NCI-H1694 (cell line): ENCODE measurements around the gene PACSIN1.

ENCODE experiments used
- DNase-seq: peaks from one replicate; lab custom pipeline; 2025; lab: John Stamatoyannopoulos, UW

PACSIN1 gene

DNA sequence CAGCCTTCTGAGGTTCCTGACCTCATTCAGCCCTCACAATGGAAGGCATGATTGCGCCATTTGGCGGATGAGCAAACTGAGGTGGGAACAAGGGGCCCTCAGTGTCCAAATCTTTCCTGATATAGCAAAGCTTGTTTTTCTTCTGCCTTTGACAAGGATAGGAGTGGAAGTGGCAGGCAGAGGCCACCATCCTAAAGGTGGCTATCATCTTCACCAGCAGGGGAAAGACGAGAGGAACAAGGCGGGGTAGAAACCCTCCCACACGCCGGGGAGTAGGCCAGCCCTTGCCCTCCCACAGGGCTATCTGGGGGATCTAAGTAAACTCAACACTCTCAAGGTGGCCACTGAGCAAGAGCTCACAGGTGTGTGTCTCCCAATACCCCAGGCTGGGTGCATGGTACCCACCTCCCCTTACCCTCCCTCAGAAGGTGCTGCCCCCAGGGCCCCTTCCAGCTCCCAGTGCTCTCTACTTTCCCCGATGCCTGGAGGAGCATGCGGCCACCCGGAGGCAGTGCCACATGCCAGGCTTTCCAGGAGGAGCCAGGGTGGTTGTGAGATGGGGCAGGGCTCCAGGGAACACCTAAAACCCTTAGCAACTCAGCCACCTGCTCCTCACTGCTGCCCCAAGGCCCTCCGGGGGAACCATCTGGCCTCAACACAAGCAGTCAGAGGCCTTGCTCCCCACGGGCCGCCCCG is 79.0 kb downstream of the PACSIN1 start:
- peak; percentile 50 for DNase-seq

DNA sequence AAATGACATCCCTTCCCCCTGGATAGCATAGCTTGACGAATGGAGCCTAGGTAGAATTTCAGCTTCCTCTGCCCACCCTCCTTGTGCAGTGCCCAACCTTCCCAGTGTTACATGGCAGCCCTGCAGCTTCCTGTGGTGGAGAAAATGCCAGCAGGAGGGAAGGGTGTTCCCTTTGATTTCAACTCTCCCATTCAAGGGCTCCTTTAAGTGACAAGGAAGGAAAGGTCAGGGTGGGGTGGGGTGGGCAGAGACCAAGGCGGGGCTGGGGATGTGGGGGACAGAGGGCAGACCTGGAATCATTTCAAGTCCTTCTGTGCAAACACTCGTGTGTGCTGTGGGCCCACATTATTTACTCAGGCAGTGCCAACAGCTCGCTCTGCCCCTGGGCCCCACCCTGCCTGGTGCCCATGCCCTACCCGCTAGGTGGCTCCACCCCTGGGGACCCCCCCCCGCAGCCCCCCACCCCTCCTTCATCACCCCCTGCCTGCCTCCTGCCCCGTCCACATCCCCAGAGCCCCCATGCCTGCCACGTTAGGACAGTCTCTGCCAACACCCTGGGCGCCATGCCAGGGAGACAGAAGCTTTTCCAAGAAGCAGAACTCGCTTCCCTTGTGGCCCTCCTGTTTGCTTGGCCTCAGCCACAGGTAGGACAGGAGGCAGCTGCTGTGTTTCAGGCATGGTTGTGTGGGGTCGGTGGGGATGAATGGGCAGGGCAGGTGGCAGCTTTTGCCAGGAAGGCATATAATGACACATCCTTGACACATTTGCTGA is 80.9 kb downstream of the PACSIN1 start:
- peak; percentile 58 for DNase-seq

DNA sequence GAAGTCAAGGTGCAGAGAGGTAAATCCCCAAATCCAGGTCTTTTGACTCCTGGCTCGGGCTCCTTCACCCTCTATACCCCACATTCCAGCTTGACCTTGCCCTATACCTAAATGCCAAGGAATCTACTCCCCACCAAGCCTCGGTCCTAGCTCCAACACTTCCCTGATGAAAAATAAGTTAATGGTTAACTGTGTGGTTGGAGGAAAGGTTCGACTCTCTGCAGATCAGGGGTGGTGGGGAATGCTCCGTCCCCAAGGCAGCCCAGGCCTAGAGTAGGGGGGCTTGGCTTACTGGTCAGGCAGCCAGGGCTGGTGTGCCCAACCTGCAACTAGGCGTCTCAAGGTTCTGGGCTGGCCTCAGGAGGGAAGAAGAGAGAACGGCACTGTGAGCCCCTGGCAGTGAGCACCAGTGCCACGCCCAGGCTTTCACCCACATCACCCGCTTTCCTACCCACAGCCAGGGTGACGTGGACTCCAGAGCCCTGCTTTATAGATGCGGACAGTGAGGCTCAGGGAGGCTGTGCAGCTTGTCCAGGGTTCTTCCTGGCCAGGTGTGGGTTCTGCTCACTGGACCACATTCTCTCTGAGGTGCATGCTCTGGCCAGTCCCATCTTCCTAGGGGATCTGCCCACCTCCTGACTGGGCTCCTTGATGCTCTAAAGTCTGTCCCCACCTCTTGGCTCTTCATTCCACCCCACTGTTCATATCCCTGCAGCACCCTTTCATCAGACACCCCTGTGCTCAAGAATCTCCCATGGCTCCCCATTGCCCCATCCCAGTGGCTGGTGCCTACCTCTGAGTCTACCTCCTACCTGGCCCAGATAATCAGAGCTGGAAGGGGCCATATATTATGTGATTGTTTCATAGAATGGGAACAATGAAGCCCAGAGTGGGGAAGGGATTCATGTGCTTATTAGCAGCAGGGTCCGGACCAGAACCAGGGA is 82.1 kb downstream of the PACSIN1 start:
- DNase-seq = no peak

DNA sequence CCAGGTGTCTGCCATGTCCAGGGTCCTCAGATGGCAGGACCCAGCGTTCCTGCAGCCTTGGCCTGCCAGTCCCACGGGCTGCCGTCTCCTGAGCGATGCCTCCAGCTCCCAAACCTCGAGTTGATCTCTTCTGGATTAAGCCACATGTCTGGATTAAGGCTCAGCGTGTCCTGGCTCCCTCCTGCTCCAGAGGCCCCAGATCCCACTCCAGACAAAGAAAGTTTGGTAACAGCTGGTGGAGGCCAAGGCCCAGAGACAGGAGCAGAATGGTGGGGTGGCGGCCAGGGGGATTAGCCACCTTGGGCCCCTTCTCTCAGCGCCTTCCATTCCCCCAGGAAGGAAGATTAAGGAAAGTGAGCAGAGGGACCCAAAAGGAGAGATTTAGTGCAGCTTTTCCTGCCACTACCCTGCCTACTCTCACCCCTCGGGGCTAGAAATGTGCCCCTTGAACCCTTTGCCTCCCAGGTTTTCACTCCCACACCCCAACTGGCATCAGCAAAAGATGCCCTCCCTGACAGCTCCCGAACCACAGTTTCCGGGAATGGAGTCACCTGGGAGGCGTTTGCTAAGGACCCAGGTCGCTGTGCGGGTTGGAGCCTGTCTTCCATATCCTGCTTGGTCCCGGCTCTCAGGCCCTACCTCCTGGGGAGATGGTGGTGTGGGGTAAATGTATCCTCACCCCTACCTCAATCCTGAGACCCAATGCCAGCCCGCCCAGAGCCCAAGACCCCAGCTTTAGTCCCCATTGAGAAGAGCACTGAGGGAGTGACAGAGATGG is 83.3 kb downstream of the PACSIN1 start:
- no peak for DNase-seq

DNA sequence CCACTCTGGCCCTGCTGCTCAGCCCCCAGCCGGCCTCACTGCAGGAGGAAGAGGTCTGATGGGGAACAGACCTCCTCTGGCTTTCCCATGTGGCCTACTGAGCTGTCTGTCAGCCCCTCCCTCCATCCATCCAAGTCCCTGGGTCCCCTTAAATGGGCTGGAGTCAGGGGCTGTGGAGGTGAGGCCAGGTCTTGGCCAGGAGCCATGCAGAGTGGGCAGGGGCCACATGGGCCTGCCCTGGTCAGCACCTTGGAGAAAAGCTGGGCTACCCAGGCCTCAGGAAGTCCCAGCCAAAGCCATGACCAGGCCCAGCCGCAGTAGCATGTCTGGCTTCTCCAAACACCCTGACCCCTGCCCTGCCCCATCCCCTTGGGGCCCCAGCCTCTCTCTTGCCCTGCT is 83.9 kb downstream of the PACSIN1 start:
- DNase-seq = no peak

DNA sequence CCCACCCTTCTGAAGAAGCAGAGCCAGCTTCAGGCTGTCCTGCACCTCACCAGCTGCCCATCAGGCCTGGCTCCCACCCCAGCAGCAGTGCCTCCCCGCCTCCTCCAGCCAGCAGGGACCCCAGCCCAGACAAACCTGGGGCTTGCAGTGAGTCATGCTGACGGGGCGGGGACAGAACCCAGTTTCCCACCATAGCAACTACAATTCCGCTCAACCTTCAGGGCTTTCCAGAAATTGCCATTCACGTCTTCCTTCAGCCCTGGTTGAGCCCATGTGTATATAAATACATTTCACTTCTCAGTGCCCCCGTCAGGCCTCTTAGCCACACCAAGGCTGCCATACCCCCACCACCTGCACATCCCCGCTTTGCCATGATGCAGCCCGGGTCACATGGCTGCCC is 85.8 kb downstream of the PACSIN1 start:
- DNase-seq = no peak

DNA sequence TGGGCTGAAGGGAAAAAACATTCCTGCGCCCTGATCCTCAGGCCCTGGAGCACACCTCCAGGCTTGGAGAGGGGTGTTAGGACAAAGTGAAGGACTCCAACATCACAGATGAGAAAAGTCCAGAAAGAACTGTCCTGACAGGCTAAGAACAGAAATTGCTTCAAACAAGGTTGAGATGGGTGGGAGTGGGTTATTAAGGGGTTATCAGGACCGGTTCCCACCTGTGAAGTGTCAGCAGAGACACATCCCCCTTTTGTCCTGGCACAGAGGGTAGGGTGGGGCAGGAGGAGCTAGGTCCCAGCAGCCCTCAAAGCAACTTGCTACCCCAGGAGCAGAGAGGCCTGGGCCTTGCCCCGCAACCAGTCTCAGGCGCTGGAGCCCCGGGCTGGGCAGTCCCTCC is 86.7 kb downstream of the PACSIN1 start:
- DNase-seq = no peak

DNA sequence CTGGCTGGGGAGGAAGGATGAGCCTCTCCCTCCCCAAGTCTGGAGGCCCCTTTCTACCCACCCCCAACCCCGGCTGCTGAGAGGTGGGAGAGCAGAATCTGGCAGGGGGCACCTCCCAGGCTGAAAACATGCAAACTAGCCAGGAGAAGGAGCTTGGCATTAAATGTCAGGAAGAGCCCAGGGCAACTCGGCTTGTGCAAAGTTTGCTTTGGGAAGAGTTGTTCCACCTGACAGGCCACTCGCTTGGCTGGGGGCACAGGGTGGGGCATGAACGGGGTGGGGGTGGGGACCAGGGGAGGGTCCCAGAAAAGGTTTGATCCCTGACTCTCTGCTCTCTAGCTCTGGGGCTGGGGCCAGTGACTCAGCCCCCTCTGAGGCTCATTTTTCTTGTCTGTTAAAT is 87.3 kb downstream of the PACSIN1 start:
- no peak for DNase-seq

DNA sequence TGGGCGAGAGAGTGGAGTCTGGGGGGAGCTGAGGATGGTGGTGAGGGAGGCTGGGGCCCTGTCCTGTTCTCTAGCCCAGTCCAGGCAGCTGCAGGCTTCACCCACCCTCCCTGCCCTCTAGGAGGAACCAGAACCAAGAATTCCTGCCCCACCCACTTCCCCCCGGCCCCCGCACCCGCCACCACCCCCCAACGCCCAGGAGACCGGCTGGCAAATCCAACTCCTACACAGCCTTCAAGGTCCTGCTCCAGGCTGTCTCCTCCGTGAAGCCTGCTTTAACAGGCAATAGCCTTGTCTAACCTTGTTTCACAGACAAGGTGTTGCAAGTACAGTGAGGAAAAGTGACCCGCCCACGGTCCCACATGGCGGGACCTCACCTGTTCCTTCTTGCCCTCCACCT is 87.9 kb downstream of the PACSIN1 start:
- no peak for DNase-seq

DNA sequence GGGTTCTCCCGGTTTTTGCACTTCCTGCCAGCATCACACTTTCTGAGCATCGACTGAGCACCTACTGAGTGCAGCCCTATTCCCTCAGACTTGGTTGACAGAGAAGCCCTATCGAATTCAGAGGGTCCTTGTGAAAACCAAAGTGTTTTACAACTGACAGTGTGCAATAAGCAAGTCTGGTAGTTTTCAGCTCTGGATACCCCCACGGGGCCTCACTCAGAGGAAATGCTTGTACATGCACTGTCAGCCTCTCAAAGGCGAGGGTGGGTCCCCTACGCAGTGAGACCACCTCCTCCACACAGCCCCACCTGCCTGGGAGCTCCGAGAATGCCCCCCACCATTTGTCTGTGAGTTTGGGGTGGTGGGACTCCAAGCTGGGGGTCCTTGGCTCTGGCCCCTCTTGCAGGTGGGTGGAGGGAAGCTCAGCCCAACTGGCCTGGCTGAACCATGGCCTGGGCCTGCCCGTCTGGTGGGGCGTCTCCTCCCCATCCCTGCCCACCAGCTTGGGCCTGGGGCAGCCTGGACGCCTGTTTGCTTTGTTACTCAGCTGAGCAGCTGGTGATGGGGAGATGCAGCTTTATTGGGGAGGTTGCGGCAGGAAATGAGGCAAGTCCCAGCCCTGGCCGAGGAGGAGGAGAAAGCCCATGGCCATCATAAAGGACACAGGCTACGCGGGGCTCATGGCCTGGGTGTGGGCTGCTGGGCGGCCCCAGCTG is 88.6 kb downstream of the PACSIN1 start:
- no peak for DNase-seq

DNA sequence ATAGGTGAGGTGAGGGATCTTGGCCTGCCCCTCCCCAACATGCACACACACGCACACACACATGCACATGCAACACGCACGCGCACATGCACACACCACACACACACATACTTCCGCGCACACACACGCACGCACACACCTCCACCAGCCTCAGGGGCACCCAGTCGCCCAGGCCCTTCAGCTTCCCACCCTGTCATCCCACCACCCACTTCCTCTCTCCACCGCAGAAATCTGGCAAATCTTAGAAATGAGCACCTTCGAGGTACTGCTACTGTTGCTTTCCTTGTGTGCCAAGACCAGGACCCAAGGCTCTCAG is 89.1 kb downstream of the PACSIN1 start:
- DNase-seq = no peak

DNA sequence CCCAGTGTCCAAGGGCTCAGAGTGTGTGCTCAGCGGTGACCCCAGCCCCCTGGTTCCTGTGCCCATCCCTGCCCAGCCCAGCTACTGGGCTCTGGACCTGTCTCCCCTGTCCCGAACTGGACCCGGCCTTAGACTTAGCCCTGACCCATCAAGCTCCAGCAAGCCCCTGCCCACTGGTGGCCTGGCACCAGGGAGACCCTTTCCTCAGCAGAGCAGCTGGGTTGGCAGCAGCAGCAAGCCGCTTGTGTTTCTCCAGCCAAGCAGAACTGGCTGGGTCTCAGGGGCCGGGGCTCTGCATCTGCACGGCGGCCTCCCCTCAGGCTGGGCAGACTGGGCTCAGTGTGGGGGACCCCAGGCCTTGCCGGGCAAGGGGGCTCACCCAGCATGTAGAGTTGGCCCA is 89.5 kb downstream of the PACSIN1 start:
- DNase-seq = no peak

DNA sequence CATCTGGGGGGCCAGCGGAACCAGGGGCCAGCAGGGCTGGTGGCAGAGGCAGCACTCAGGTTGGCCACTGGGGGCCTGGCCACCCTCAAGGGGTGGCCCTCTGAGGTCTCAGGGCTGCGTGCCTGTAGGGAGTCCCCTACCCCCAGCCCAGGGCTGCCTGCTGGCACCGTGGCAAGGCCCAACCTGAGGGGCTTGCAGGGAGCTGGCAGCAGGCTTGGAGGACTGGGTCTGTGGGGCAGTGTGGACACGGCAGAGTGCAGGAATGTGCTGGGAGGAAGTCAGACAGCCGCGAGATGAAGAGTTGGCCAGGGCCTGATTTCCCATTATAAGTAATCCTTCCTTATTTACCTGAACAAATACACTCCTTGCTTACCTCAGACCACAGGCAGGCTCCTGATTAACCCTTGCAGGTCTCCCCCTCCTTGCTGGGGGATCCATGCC is 90.2 kb downstream of the PACSIN1 start, which contains the start of gene SPDEF:
TSS of gene SPDEF (minus strand) at position 299 of the 441 bp plus-strand sequence. CDS start 11,874 bp downstream, outside the sequence.
- DNase-seq = no peak

DNA sequence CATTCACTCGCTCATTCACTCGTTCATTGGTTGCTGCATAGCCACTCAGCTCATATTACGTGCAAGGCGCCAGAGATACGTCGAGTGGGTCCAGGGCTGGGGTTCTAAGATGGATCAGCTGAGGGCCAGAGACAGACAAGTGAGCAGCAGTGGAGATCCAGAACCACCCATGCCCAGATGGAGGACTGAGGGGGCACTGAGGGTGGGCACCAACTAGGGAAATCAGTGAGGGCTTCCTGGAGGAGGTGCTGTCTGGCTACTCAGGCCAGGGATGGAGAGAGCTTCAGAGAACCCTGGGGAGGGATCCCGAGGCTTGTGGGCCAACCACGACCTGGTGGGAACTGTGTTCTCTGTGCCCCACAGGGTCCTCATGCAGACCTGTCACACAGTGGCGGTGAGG is 90.6 kb downstream of the PACSIN1 start:
- no peak for DNase-seq

DNA sequence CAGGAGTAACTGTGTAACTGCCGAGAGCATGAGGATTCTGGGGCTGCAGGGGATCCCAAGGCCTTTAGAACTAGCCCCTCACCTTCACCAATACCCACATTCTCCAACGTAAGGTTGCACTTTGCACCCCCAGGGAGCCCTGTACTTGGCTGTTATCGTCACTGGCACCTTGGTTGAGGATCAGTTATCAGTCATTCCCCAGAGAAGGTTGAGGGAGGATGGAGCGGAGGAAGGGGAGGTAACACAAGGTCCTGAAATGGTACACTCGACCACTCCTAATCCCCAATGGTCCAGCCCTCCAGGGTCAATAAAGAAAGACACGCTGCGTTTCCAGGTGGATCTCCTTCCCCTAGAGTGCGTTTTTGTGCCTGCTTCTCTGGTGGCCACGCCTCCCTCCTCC is 91.4 kb downstream of the PACSIN1 start:
- no peak for DNase-seq

DNA sequence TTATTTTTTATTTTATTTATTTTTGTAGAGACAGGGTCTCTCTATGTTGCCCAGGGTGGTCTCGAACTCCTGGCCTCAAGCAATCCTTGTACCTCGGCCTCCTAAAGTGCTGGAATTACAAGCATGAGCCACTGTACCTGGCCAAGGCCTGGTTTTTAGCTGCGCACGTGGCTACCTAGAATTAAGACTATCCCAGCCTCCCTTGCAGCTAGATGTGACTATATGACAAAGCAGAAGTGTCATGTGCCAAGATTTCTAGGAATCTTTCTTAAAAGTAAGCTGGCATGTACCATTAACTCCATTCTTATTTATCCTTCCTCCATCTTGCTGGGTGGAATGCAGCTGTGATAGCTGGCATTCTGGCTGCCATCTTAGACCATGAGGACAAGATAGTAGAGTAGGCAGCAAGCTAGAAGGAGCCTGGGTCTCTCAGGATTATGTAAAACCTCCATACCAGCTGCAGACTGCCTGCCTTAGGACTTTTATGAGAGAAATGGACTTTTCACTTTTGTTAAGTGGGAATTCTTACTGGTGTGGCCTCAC is 92.4 kb downstream of the PACSIN1 start:
- DNase-seq = no peak

DNA sequence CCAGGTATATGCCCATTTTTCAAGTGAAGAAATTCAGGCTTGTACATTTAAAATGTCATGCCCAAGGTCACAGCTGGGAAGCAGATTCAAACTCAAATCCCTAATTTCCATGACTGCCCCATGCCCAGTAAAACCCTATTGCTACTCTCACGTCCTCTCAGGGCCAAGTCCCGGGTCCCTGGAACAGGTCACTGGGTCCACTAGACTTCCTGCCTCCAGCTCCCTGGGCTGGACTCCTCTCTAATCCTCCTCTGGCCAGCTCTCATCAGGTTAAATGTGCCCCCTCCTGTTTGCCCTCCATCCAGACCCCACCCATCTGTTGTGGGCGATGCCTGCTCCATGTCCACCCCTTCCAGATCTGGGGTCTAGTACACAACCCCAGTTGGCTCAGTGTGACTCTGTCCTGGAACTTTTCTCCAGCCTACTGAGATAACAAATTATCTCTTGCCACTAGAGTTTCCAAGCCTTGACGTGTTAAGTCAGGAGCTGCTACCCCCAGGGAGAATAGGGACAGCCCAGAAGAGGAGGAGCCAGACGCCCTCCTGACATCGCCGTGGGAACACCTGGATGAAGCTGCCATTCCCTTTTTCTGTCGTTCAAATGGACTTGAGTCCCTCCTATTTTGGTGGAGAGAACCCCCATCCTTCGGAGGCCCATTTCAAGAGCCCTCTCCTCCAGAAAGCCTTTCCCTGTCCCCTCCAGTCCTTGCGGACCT is 93.9 kb downstream of the PACSIN1 start:
- no peak for DNase-seq

DNA sequence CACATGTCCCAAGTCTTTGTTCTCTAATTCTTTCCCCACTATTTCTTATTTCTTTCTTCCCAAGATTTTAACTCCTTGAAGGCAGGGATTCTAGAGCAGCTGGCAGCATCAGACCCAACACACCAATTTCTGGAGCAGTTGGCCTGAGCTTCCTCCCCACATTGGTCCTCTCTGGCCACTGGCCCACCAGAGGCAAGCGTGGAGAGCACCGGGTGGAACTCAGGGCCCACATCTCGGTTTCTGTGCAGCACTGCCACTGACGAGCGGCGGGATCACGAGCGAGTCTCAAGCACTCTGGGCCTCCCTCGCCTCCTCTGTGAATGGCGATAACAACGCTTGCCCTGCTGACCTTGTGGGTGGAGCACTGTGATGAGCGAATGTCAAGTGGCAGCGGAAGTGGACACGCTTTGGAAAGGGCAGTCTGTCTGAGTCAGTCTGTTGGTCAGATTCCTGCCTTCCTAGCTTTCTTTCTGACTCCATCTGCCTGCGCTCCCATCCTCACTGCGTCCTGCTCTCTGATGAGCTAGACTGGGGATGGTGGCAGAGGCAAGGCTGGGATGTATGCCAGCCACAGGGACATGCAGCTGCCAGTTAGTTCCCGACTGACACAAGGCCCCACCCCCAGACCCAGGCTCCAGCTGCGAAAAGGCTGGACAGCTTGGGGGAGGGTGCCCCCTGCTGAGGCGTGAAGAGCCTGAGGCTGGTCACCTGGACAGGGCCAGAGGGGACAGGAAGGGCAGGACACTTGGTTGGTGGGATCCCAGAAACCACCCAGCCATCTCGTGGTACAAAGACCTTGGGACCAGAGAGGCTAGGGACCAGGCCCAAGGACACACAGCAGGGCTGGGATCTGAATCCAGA is 94.7 kb downstream of the PACSIN1 start:
- DNase-seq = peak; percentile 45

DNA sequence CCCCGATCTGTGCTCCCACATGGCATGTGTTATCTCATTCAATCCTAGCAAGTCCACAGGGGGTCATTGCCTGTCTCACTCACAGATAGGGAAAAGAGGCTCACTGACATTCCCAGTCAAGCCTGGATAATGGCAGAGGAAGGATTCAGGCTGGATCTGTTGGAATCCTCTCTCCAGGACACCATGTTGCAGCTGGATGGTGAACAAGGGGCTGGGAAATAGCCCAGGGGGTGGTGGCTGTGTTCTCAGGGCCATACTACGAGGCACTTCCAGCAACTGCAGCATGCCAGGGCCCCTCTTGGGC is 95.3 kb downstream of the PACSIN1 start:
- no peak for DNase-seq
